Glutamatergic neuron (in vitro differentiated cells): ENCODE measurements around the gene DYDC1. TPM values are rescaled to one million over a fixed set of nuclear protein-coding genes. Genes with fewer than 3 reads are reported as not detected.
"Not testable (repeated sequence)": the region's sequence is repeated elsewhere in the genome, so short reads cannot be mapped to it uniquely, and the experiment has no call there.

Experiments
- DNase-seq: peaks from one replicate; pipeline ENCODE4 v3.0.0; 2022
- H3K27ac Mint-ChIP-seq: one replicate; pipeline ENCODE4 v1.8.0; 2020; ENCODE audit warnings: mild to moderate bottlenecking, mixed read lengths, inconsistent platforms; ENCODE audit not compliant: unreplicated experiment
- H3K27me3 Mint-ChIP-seq: one replicate; pipeline ENCODE4 v1.8.0; 2020; ENCODE audit warnings: mild to moderate bottlenecking, moderate library complexity, mixed read lengths, inconsistent platforms; ENCODE audit not compliant: unreplicated experiment
- H3K36me3 Mint-ChIP-seq: one replicate; pipeline ENCODE4 v1.8.0; 2020; ENCODE audit warnings: mild to moderate bottlenecking, mixed read lengths, inconsistent platforms; ENCODE audit not compliant: unreplicated experiment
- H3K4me1 Mint-ChIP-seq: one replicate; pipeline ENCODE4 v1.8.0; 2020; ENCODE audit warnings: mild to moderate bottlenecking, low read depth, mixed read lengths, inconsistent platforms; ENCODE audit not compliant: unreplicated experiment
- H3K4me3 Mint-ChIP-seq: one replicate; pipeline ENCODE4 v1.8.0; 2020; ENCODE audit warnings: mild to moderate bottlenecking, mixed read lengths, inconsistent platforms; ENCODE audit not compliant: unreplicated experiment
- H3K9me3 Mint-ChIP-seq: one replicate; pipeline ENCODE4 v1.8.0; 2020; ENCODE audit warnings: mild to moderate bottlenecking, moderate library complexity, mixed read lengths, inconsistent platforms; ENCODE audit not compliant: unreplicated experiment
- total RNA-seq: library from RNA; stranded (reverse); fragmentation: NEBNext Ultra II Directional; extraction: Animal tissue kit (Norgen Biotek cat#: 25700); gene quantifications from one replicate; pipeline ENCODE4 v1.2.1, GENCODE V29; 2021; ENCODE audit not compliant: unreplicated experiment
- TF ChIP-seq, protein P1 (sequence below): fragments of 200-600 bp; sonication (generic); IDR thresholded peaks from one replicate; pipeline ENCODE4 v1.5.0; 2021; ENCODE audit not compliant: partially characterized antibody, unreplicated experiment

DYDC1 gene
- total RNA-seq, 1 donor from 2014 or later, result not detected

- H3K36me3 Mint-ChIP-seq, result peaks cover 23% of the 10 kb centered on the region
- DNase-seq, result no peak
- peaks cover 3% of the 10 kb centered on the region for H3K27me3 Mint-ChIP-seq
- H3K4me3 Mint-ChIP-seq, result no peak overlapping the region
- no peaks in the 10 kb centered on the region for H3K4me1 Mint-ChIP-seq
- TF ChIP-seq, protein P1, sequence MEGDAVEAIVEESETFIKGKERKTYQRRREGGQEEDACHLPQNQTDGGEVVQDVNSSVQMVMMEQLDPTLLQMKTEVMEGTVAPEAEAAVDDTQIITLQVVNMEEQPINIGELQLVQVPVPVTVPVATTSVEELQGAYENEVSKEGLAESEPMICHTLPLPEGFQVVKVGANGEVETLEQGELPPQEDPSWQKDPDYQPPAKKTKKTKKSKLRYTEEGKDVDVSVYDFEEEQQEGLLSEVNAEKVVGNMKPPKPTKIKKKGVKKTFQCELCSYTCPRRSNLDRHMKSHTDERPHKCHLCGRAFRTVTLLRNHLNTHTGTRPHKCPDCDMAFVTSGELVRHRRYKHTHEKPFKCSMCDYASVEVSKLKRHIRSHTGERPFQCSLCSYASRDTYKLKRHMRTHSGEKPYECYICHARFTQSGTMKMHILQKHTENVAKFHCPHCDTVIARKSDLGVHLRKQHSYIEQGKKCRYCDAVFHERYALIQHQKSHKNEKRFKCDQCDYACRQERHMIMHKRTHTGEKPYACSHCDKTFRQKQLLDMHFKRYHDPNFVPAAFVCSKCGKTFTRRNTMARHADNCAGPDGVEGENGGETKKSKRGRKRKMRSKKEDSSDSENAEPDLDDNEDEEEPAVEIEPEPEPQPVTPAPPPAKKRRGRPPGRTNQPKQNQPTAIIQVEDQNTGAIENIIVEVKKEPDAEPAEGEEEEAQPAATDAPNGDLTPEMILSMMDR, result no peak
- peaks cover 2% of the 10 kb centered on the region for H3K9me3 Mint-ChIP-seq
- no peak overlapping the region for H3K27ac Mint-ChIP-seq
Observed at GRCh38 chr10:80371467-80371866, 14.9 kb upstream of the DYDC1 start.

- TF ChIP-seq, protein P1, result no peak
- peaks cover 2% of the 10 kb centered on the region for H3K27me3 Mint-ChIP-seq
- peaks cover 23% of the 10 kb centered on the region for H3K36me3 Mint-ChIP-seq
- H3K27ac Mint-ChIP-seq, result no peak overlapping the region
- DNase-seq, result no peak
- no peak overlapping the region for H3K4me3 Mint-ChIP-seq
- no peaks in the 10 kb centered on the region for H3K4me1 Mint-ChIP-seq
- peaks cover 2% of the 10 kb centered on the region for H3K9me3 Mint-ChIP-seq
Observed at GRCh38 chr10:80365510-80365909, 9.0 kb upstream of the DYDC1 start.

- TF ChIP-seq, protein P1, result no peak
- no peaks in the 10 kb centered on the region for H3K4me1 Mint-ChIP-seq
- peaks cover 2% of the 10 kb centered on the region for H3K9me3 Mint-ChIP-seq
- H3K27ac Mint-ChIP-seq, result no peak overlapping the region
- H3K27me3 Mint-ChIP-seq, result peaks cover 6% of the 10 kb centered on the region
- peaks cover 6% of the 10 kb centered on the region for H3K36me3 Mint-ChIP-seq
- DNase-seq, result no peak
- H3K4me3 Mint-ChIP-seq, result no peak overlapping the region
Observed at GRCh38 chr10:80359644-80360043, 3.1 kb upstream of the DYDC1 start.

- H3K4me1 Mint-ChIP-seq, H3K36me3 Mint-ChIP-seq, H3K4me3 Mint-ChIP-seq, DNase-seq, H3K27ac Mint-ChIP-seq, H3K9me3 Mint-ChIP-seq, H3K27me3 Mint-ChIP-seq: not testable (repeated sequence)
Observed at GRCh38 chr10:80358925-80359324, 2.4 kb upstream of the DYDC1 start.

- H3K27ac Mint-ChIP-seq, result no peak overlapping the region
- H3K36me3 Mint-ChIP-seq, result peaks cover 6% of the 10 kb centered on the region
- H3K27me3 Mint-ChIP-seq, result peaks cover 6% of the 10 kb centered on the region
- TF ChIP-seq, protein P1, result no peak
- peak overlapping the region; percentile 91 for H3K4me3 Mint-ChIP-seq
- peaks cover 2% of the 10 kb centered on the region for H3K9me3 Mint-ChIP-seq
- no peaks in the 10 kb centered on the region for H3K4me1 Mint-ChIP-seq
- DNase-seq, result no peak
Observed at GRCh38 chr10:80357851-80358125, 1.2 kb upstream of the DYDC1 start.
